Measurements from ENCODE around the gene REXO4.

Gene REXO4

GRCh38 chr9:133362359-133363044, 55.3 kb downstream of the REXO4 start:
- peak; percentile 79 for DNase-seq

DNA sequence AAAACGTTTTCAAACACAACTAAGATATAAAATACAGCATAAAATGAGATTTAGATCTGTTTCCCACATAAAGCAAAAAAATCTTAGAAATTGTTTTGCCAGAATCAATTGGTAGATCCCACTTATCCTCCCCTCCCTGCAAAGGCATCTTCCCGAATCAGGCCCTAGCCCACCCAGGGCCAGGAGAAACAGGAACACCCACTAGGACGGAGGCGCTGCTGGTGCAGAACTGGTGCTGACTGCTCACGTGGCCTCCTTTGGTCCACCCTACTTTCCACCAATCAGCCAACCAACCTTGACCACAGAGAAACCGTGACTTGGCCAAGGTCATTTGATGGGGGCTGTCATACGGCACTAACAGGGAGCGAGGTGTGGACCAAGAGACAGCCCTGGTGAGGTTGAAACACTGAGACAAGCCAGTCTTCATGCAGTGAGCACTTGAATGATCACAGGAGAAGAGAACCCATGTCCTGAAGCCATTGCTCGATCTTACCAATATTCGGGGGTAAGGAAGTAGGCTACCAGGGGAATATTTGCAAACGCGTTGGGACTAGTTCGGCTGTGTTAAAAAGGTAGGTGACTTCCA, 56.2 kb downstream of the REXO4 start:
- no peak for DNase-seq

- DNase-seq, result peak; percentile 47
These were observed 57.1 kb downstream of the REXO4 start for GRCh38 chr9:133360400-133361393.

- DNase-seq, result peak; percentile 87
These were observed 58.2 kb downstream of the REXO4 start for GRCh38 chr9:133359399-133360175.

DNA sequence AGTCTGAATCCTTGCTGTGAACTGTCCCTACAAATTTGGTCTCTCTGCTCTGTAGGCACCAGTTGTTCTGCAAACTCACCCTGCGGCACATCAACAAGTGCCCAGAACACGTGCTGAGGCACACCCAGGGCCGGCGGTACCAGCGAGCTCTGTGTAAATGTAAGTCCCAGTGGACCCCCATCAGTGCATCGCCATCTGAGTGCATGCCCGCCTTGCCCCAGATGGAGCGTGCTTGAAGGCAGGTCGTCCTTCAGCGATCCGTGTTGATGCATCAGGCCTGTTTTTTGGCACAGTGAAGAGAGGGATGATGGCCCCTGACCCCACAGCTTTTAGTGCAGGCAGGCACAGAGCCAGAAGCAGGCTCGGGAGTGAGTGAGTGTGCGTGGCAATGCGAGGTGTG, 60.2 kb downstream of the REXO4 start:
- DNase-seq, result no peak

GRCh38 chr9:133356391-133357091, 61.3 kb downstream of the REXO4 start, which contains the start of the genes SURF1 and SURF2:
Gene SURF1 (minus strand): TSS chr9:133356487. CDS start chr9:133356453, 34 bp downstream.
Gene SURF2 (plus strand): TSS chr9:133356550. CDS start chr9:133356593, 43 bp downstream.
- peak; percentile 83 for DNase-seq

Measured in hematopoietic multipotent progenitor cell treated with erythropoietin and hydrocortisone succinate and interleukin-3 and kit ligand, for 8 days (in vitro differentiated cells).